GM10266 (cell line): ENCODE results near the gene B3GAT1.

Experiments used
- DNase-seq: peaks from one replicate; pipeline ENCODE4 v3.0.0; 2012; ENCODE audit errors: extremely low spot score
- CTCF ChIP-seq: IDR thresholded peaks from 2 replicates; pipeline ENCODE4 v1.5.1; 2012; ENCODE audit warnings: mild to moderate bottlenecking, low read depth; ENCODE audit not compliant: control insufficient read depth, insufficient read depth; ENCODE audit errors: missing control alignments

B3GAT1 gene

DNA sequence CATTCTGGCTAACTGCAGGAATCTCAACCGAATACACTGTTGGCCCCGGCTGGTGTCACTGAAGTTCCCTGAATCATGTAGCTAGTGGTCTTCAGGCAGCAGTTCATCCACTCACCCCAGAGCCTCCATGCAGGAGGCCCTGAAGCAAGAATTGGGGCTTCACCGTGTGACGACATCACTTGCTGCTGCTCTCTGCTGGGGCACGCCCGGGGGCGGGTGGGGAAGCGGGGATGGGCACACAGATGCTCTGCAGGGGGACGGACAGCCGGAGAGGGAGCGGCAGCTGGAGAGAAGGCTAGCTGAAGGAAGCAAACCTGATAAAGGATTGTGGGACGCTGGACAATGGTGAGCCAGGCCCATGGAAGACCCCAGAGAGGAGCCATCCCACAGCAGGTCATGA lies 17.0 kb downstream of the B3GAT1 start:
- no peak for DNase-seq
- TF ChIP-seq CTCF = no peak

- DNase-seq = no peak
- no peak for TF ChIP-seq CTCF
Measured at GRCh38 chr11:134394311-134394710, 17.7 kb downstream of the B3GAT1 start.

DNA sequence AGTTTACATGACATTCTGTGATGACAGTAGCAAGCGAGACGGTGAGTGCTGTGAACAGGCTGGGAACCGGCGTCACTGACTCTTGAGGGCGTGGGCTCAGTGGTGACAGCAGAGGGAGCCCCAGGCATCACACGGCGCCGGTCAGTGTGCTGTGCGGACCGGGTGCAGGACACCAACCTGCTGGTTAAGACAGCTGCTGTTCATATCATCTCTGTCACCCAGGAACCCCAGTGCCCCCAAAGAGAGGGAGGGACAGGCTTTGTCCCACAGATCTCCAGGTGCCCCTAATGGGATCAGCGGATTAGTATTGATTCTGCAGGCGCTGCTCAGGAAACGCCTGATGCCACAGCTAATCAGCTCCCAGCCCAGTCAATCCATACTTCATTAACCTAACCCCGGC lies 18.4 kb downstream of the B3GAT1 start:
- peak; percentile 15 for TF ChIP-seq CTCF
- DNase-seq = no peak

- no peak for DNase-seq
- TF ChIP-seq CTCF = no peak
Measured at GRCh38 chr11:134392953-134393615, 19.0 kb downstream of the B3GAT1 start.

DNA sequence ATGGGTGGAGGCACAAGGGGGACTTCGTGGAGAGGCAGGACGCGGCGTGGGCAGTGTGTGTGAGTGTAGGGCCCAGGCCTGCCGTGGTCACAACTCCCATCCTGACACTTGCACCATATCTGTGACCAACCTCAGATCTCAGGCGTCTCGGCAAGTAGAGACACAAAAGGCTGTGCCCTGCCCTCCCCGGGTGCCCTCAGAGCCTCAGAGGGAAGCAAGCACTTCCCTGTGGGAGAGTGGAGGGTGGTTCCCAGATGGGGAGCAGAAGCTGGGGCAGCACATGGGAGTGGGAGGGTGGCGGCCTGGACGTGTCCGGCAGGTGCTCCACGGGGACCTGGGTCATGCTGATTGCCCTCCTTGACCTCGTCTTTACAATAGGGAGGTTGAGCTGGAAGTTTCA lies 20.4 kb downstream of the B3GAT1 start:
- DNase-seq = no peak
- TF ChIP-seq CTCF = no peak

GRCh38 chr11:134390706-134391569 lies 21.1 kb downstream of the B3GAT1 start:
- no peak for DNase-seq

More at GRCh38 chr11:134390706-134391569, 21.1 kb downstream of the B3GAT1 start:
- no peak for TF ChIP-seq CTCF
